HepG2 (cell line): ENCODE results near the gene PACS1. TPM values are rescaled to one million over a fixed set of nuclear protein-coding genes. Genes with fewer than 3 reads are reported as not detected.

Source experiments
- ATAC-seq: fragments of 200-7000 bp; cut with Tn5 transposase; 3 replicates; pipeline ENCODE4 v1.9.1; 2020; ENCODE audit warnings: mild to moderate bottlenecking, moderate library complexity
- BruUV-seq: library from RNA; stranded (reverse); fragments of 400-500 nt; replicated peaks from 2 replicates; lab custom pipeline; 2021; lab: Mats Ljungman, UMichigan
- CTCF ChIA-PET: fragments of 300-600 bp; formaldehyde crosslinking; extraction: SDS; loops from one replicate; lab custom pipeline; 2021; ENCODE audit warnings: low total read pairs, inconsistent platforms, low intra/inter-chr PET ratio; lab: Yijun Ruan, JAX
- POLR2A ChIA-PET: fragments of 350-600 bp; sonication (Branson Sonifier 250); formaldehyde crosslinking; loops from one replicate; lab custom pipeline; 2020; ENCODE audit warnings: antibody characterized with exemption, inconsistent platforms; lab: Yijun Ruan, JAX
- DNase-seq: peaks from one replicate; pipeline ENCODE4 v3.0.0-alpha.2; 2015; ENCODE audit warnings: low spot score
- FAIRE-seq: peaks from 3 replicates; lab custom pipeline; 2011; peaks lifted over from hg19 to GRCh38; lab: Jason Lieb, UNC
- H2AFZ ChIP-seq: one replicate; pipeline ENCODE4 v1.6.1; 2011; ENCODE audit warnings: low read length, inconsistent platforms
- H3K27ac ChIP-seq: fragments of 300-600 bp; 3 replicates; pipeline ENCODE4 v1.8.0; 2011; ENCODE audit warnings: mixed run types, mild to moderate bottlenecking, mixed read lengths, low read length, inconsistent platforms; ENCODE audit not compliant: insufficient read depth; ENCODE audit errors: extremely low read length
- H3K27me3 ChIP-seq, 2 experiments: fragments of 200-600 bp in 1 of 2; 2 replicates in 1 of 2; 3 replicates in 1 of 2; pipeline versions ENCODE4 v1.6.0 to v1.8.0; 2011; ENCODE audit warnings: low read length in 2 of 2, mild to moderate bottlenecking in 2 of 2, moderate library complexity in 2 of 2, inconsistent platforms in 1 of 2; ENCODE audit not compliant: insufficient read depth in 2 of 2, control insufficient read depth in 1 of 2
- H3K36me3 ChIP-seq, 2 experiments: fragments of 200-600 bp in 1 of 2; replicated peaks in 1 of 2; 2 replicates in 1 of 2; 3 replicates in 1 of 2; pipeline versions ENCODE4 v1.5.1 to v1.8.0; 2011; ENCODE audit warnings: low read length in 2 of 2, inconsistent platforms in 1 of 2; ENCODE audit not compliant: insufficient read depth in 2 of 2, control insufficient read depth in 1 of 2
- H3K4me1 ChIP-seq: 2 replicates; pipeline ENCODE4 v1.5.1; 2012; ENCODE audit warnings: low read length, inconsistent platforms; ENCODE audit not compliant: insufficient read depth
- H3K4me2 ChIP-seq: 2 replicates; pipeline ENCODE4 v1.6.0; 2011; ENCODE audit warnings: low read depth, low read length, inconsistent platforms
- H3K4me3 ChIP-seq, 3 experiments: fragments of 200-600 bp in 1 of 3; sonication (generic), shearing (Covaris generic) in 1 of 3; replicated peaks in 1 of 3; 2 replicates each; pipeline ENCODE4 v1.5.1; 2011 to 2016; ENCODE audit warnings: low read length in 3 of 3, inconsistent platforms in 2 of 3, low read depth in 2 of 3, mild to moderate bottlenecking in 2 of 3, control low read depth in 1 of 3, mixed read lengths in 1 of 3; ENCODE audit not compliant: insufficient read depth in 1 of 3
- H3K79me2 ChIP-seq: one replicate; pipeline ENCODE4 v1.6.1; 2011; ENCODE audit warnings: low read length, inconsistent platforms; ENCODE audit not compliant: insufficient read depth
- H3K9ac ChIP-seq: 2 replicates; pipeline ENCODE4 v1.6.0; 2011; ENCODE audit warnings: mild to moderate bottlenecking, low read depth, low read length, inconsistent platforms; ENCODE audit not compliant: insufficient read depth
- H3K9me3 ChIP-seq: 2 replicates; pipeline ENCODE4 v1.5.1; 2012; ENCODE audit warnings: mild to moderate bottlenecking, low read length
- H4K20me1 ChIP-seq: 2 replicates; pipeline ENCODE4 v1.6.0; 2011; ENCODE audit warnings: inconsistent platforms, mild to moderate bottlenecking, low read length, moderate library complexity; ENCODE audit not compliant: insufficient read depth
- EHMT2 ChIP-seq: fragments of 200-600 bp; sonication (generic); IDR thresholded peaks from 2 replicates; pipeline ENCODE4 v1.7.0; 2017; ENCODE audit warnings: antibody characterized with exemption, low read depth, low read length, borderline replicate concordance
- FOXJ3 ChIP-seq: sonication (generic); formaldehyde crosslinking; IDR thresholded peaks from 2 replicates; pipeline ENCODE4 v1.4.0; 2020; ENCODE audit warnings: missing genetic modification reagents, mild to moderate bottlenecking, borderline replicate concordance
- GABPA ChIP-seq, 2 experiments: IDR thresholded peaks; 2 replicates each; pipeline ENCODE4 v1.6.1; 2011 to 2016; ENCODE audit warnings: low read depth in 2 of 2, low read length in 1 of 2, missing biosample characterization in 1 of 2, missing genetic modification characterization in 1 of 2
- ZBTB8A ChIP-seq: sonication (generic); formaldehyde crosslinking; IDR thresholded peaks from 2 replicates; pipeline ENCODE4 v1.4.0; 2020; ENCODE audit warnings: mild to moderate bottlenecking, low read depth, missing genetic modification reagents, borderline replicate concordance
- ZMYM4 ChIP-seq: sonication (generic); formaldehyde crosslinking; IDR thresholded peaks from 2 replicates; pipeline ENCODE4 v1.8.1; 2023; ENCODE audit warnings: mild to moderate bottlenecking, missing genetic modification reagents
- ZNF235 ChIP-seq: sonication (generic); formaldehyde crosslinking; IDR thresholded peaks from 2 replicates; pipeline ENCODE4 v1.8.1; 2023; ENCODE audit warnings: mild to moderate bottlenecking, missing genetic modification reagents, borderline replicate concordance
- ZNF619 ChIP-seq: sonication (generic); formaldehyde crosslinking; IDR thresholded peaks from 2 replicates; pipeline ENCODE4 v1.4.0; 2020; ENCODE audit warnings: mild to moderate bottlenecking, missing genetic modification reagents
- WGBS: methylation state at CpG from one replicate; pipeline ENCODE4 v1.1.6; 2017; ENCODE audit warnings: low lambda C conversion rate; 5-methylcytosine and 5-hydroxymethylcytosine counted together
- in situ Hi-C: cut with HindIII; loops from 2 replicates; pipeline ENCODE4 v1.10.0; 2017; ENCODE audit warnings: low pct_unique_long_range_greater_than_20kb; ENCODE audit not compliant: extremely low pct_ligation_motif_present
- intact Hi-C: fragments of 100-400 bp; cut with micrococcal nuclease; formaldehyde crosslinking; loops from one replicate; pipeline ENCODE4 v1.10.0; 2022; ENCODE audit not compliant: unreplicated experiment
- polyA plus RNA-seq, 8 experiments: library from polyadenylated mRNA; depleted of rRNA in 3 of 8; stranded (reverse) in 7 of 8; unstranded in 1 of 8; fragments of >200 nt; fragmentation: Illumina TruSeq in 4 of 8; extraction: Trizol in 4 of 8; gene quantifications; 2 replicates each; pipeline versions ENCODE4 v1.2.1 to v1.2.3, GENCODE V29; 2011 to 2016; ENCODE audit warnings: low read depth in 4 of 8, missing spikeins in 1 of 8, mixed read lengths in 1 of 8; ENCODE audit not compliant: insufficient read depth in 1 of 8
- total RNA-seq, 5 experiments: library from RNA; depleted of rRNA; stranded (reverse); fragments of >200 nt; fragmentation: Illumina TruSeq; extraction: Trizol; gene quantifications; 2 replicates each; pipeline ENCODE4 v1.2.3, GENCODE V29; 2016; ENCODE audit warnings: low read depth in 1 of 5

Gene PACS1
- total and polyA plus RNA-seq, 2 of the 13 experiments (the other 11 are each of a cell fraction or from before 2014, with no cell fraction given): 7.6 to 8.6 TPM

GRCh38 chr11:66239511-66239910, 169.4 kb downstream of the PACS1 start:
- CTCF ChIA-PET: no interaction called here
- Histone ChIP-seq H3K36me3 (peaks cover 4 to 7% of the 10 kb centered on the region in 2 experiments; a peak in 3 of 5 replicates), H4K20me1 (no peaks in the 10 kb centered on the region), H3K9ac (no peak overlapping the region), H3K9me3 (no peaks in the 10 kb centered on the region), H3K27ac (no peak overlapping the region), H2AFZ (no peak overlapping the region), H3K79me2 (no peaks in the 10 kb centered on the region), H3K27me3 (no peaks in the 10 kb centered on the region), H3K4me3 (no peak overlapping the region), H3K4me1 (no peaks in the 10 kb centered on the region), H3K4me2 (no peak overlapping the region)
- 81% methylated on average over 3 of the region's 3 CpGs for WGBS
- POLR2A ChIA-PET: no interaction called here
- ATAC-seq: no peak
- no TSS peak for BruUV-seq
- in situ Hi-C loops (no loop called here), intact Hi-C loops (no loop called here)
- TF ChIP-seq ZMYM4 (CRISPR knock-in tag): no peak
- TF ChIP-seq FOXJ3: no peak
- no peak for TF ChIP-seq ZNF619 (CRISPR knock-in tag)
- no peak for TF ChIP-seq ZBTB8A (CRISPR knock-in tag)
- TF ChIP-seq EHMT2: no peak
- no peak for TF ChIP-seq ZNF235 (CRISPR knock-in tag)
- TF ChIP-seq GABPA (IDR thresholded peaks at IDR 0.05; ENCODE audit: low read depth, low read length): no peak
- no peak for TF ChIP-seq GABPA (CRISPR knock-in tag; IDR thresholded peaks at IDR 0.05; ENCODE audit: low read depth)
- FAIRE-seq: no peak
- DNase-seq: no peak

- no peaks in the 10 kb centered on the region for H3K9me3 ChIP-seq
- H3K27me3 ChIP-seq: no peaks in the 10 kb centered on the region
- BruUV-seq: no TSS peak
- no peak for DNase-seq
- WGBS: 96% methylated on average over 24 of the region's 25 CpGs
- H3K4me2 ChIP-seq: no peak overlapping the region
- peaks cover 4 to 7% of the 10 kb centered on the region in 2 experiments; a peak in 3 of 5 replicates for H3K36me3 ChIP-seq
- in situ Hi-C loops: no loop called here
- CTCF ChIA-PET: no interaction called here
- H3K4me3 ChIP-seq: no peak overlapping the region
- POLR2A ChIA-PET: no interaction called here
- no peaks in the 10 kb centered on the region for H3K4me1 ChIP-seq
- H3K27ac ChIP-seq: no peak overlapping the region
- TF ChIP-seq ZBTB8A (CRISPR knock-in tag): no peak
- TF ChIP-seq, all 625 proteins: peak for 0
- FAIRE-seq: no peak
- intact Hi-C loops: no loop called here
- no peak for ATAC-seq
- Histone ChIP-seq H3K79me2 (no peaks in the 10 kb centered on the region), H2AFZ (no peak overlapping the region), H4K20me1 (no peaks in the 10 kb centered on the region), H3K9ac (no peak overlapping the region)
Measured at GRCh38 chr11:66239998-66240780, 170.1 kb downstream of the PACS1 start.
